Mononuclear cell (primary cell): ENCODE data around the gene TRPM3. TPM values are rescaled to one million over a fixed set of nuclear protein-coding genes. Genes with fewer than 3 reads are reported as not detected.
"Not testable (repeated sequence)": the region's sequence is repeated elsewhere in the genome, so short reads cannot be mapped to it uniquely, and the experiment has no call there.

ENCODE experiments used
- H3K27me3 ChIP-seq: 2 replicates; pipeline ENCODE4 v1.6.0; 2011; ENCODE audit warnings: low read length, control low read depth; ENCODE audit not compliant: insufficient read depth
- H3K4me1 ChIP-seq: 2 replicates; pipeline ENCODE4 v1.5.1; 2011; ENCODE audit warnings: mild to moderate bottlenecking, low read length, control low read depth; ENCODE audit not compliant: insufficient read depth
- H3K4me3 ChIP-seq: 2 replicates; pipeline ENCODE4 v1.5.1; 2011; ENCODE audit warnings: mild to moderate bottlenecking, low read length, moderate library complexity
- H3K9me3 ChIP-seq: 2 replicates; pipeline ENCODE4 v1.5.1; 2011; ENCODE audit warnings: low read depth, mild to moderate bottlenecking, control low read depth, low read length
- total RNA-seq: library from RNA; depleted of rRNA; stranded (reverse); fragments of >200 nt; gene quantifications from one replicate; pipeline ENCODE4 v1.2.3, GENCODE V29; 2012

TRPM3 gene
- total RNA-seq, 1 donor: not detected

DNA sequence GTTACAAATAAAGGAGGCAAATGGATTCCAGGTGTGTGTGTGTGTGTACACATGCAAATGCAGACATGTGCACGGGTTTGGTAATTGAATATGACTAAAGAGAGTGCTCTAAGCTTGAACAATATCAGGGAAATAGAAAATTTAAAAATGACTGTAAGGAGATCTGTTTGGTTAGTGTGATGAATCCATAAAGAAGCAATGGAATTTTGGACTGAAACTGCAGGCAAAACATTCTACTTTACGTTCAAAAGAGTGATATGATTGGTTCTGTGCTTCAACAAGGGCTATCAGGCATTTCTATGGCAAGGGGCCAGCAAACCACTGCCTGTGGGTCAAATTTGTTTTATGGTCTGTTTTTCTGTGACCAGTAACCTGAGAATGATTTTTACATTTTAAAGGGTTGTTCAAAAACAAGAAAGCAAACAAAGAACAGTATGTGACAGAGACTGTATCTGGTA, 374.1 kb downstream of the TRPM3 start:
- no peaks in the 10 kb centered on the region for H3K9me3 ChIP-seq

DNA sequence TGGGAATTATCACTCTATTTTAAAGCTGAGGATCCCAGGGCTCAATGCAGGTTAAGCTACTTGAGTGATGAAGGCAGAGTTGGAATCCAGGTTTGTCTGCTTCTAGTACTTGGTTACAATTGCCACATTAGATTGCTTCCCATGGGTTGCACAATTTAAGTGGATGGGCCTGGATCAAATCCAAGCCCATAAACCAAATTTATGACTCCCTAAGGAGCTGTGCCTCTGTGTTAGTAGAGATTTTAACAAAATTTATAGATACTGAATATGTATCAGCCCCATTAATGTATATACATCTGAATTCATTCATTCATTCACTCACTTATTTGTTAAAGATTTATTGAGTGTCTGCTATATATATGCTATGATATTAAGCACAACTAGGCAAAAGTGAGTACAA, 374.7 kb downstream of the TRPM3 start:
- H3K9me3 ChIP-seq: no peaks in the 10 kb centered on the region
- H3K4me3 ChIP-seq: no peak overlapping the region
- no peaks in the 10 kb centered on the region for H3K4me1 ChIP-seq
- no peaks in the 10 kb centered on the region for H3K27me3 ChIP-seq

More for the DNA sequence above, 374.1 kb downstream of the TRPM3 start:
- H3K4me3 ChIP-seq: no peak overlapping the region
- H3K4me1 ChIP-seq: no peaks in the 10 kb centered on the region
- no peaks in the 10 kb centered on the region for H3K27me3 ChIP-seq

DNA sequence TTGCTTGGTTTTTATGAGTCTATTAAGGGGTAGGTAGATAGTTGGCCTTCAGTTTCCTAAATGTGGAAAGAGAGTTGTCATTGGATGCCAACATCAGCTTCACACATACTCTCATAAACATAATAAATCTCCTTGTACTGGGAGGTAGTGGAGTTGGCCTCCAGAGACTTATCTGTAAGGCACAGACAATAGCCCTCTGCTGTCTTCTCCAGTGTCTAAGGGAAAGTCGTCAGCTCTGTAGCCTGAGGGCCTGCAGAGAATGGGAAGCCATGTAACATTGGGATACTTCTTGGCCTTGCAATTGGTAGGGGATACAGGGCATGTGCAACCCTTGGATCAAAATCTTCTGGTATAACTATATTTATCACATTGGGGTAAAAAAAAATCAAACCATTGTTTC, 375.1 kb downstream of the TRPM3 start:
- H3K4me3 ChIP-seq: no peak overlapping the region
- H3K4me1 ChIP-seq: no peaks in the 10 kb centered on the region
- H3K27me3 ChIP-seq: no peaks in the 10 kb centered on the region
- no peaks in the 10 kb centered on the region for H3K9me3 ChIP-seq

DNA sequence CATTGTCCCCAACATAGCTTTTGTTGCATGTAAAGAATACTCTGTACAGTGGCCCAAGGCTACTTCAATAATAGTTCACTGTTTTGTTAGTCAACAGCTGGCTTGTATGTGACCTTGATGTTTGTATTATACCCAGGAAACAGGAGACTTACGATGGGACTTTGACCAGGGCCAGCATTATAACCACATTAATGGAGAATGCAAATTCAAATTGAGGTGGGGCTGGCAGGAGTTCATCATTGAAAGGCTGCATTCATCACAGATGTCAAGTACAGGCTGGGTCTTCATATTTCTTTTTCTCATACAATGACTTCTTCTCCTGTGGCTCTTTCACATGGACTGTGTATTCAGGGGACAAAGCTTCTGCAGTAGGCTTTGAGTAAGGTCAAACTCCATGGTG, 396.6 kb downstream of the TRPM3 start:
- H3K9me3 ChIP-seq, H3K27me3 ChIP-seq, H3K4me1 ChIP-seq, H3K4me3 ChIP-seq: not testable (repeated sequence)

DNA sequence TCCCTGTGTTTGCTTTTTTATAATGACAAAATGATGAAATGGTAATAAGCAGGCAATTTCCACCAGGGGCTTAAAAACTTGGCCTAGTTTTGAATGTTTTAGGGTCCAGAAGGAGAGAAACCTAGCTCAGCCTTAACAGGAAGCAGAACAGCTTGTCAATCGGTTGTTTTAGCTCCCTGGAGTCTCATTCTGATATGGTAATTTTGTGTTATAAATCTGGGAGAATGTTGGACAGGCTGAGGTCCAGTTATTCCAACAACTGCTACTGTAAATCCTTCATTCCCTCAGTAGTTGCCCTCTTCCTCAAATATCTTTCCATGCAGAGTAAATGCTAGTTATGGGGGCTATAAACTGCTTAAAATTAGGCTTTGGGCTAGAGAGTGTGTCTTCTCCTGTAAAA, 397.4 kb downstream of the TRPM3 start:
- H3K9me3 ChIP-seq, H3K27me3 ChIP-seq, H3K4me1 ChIP-seq, H3K4me3 ChIP-seq: not testable (repeated sequence)

DNA sequence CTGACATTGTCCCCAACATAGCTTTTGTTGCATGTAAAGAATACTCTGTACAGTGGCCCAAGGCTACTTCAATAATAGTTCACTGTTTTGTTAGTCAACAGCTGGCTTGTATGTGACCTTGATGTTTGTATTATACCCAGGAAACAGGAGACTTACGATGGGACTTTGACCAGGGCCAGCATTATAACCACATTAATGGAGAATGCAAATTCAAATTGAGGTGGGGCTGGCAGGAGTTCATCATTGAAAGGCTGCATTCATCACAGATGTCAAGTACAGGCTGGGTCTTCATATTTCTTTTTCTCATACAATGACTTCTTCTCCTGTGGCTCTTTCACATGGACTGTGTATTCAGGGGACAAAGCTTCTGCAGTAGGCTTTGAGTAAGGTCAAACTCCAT, 414.6 kb downstream of the TRPM3 start:
- H3K4me1 ChIP-seq: not testable (repeated sequence)

DNA sequence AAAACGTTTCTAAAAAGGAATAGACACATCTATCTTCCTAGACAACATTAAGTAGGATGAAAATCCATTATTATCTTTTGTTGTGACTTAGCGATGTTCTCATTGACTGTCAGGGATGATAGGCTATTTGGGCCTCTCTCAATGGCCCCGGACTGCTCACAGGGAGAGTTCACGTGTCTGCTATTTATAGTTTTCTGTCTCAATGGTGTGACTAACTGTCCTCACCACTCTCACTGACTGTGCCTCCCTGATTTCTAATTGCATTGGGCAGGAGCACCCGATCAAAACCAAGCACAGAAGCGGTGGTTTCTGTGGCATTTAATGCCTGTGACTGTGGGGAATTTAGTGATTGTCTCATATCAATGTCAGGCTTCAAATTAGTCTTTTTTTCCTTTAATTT, 420.3 kb downstream of the TRPM3 start:
- Histone ChIP-seq H3K4me3 (no peak overlapping the region), H3K27me3 (no peaks in the 10 kb centered on the region), H3K4me1 (no peaks in the 10 kb centered on the region), H3K9me3 (no peaks in the 10 kb centered on the region)

More for the DNA sequence above, 414.6 kb downstream of the TRPM3 start:
- not testable (repeated sequence) for H3K9me3 ChIP-seq, H3K27me3 ChIP-seq, H3K4me3 ChIP-seq

DNA sequence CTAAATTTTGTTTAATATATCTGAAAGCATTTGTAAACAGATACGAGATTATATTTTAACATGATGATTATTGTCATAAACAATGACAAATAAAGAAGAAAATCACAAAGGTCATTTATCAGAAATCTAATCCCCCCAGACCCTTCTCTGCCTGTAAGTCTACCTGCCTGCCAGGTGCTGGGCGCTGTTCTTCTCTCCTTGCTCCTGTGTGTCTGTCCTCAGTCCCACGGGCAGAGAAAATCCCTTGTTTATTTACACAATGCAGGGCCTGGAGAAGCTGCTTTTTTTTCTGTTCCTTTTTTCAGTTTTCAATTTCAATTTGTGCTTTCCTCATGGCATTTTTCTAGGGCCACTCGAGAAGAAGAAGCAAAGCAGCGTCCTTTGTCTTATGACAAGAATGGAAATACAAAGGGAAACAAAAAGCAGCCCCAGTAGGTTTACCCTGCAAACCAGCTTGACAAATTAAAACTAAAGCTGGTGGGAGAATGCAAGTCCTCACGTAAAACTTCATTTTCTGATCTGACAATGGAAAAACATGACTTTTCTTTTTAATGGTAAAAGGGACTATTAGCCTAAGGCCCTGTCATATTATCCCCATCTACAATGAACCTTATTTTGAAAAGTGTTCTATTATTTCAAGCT, 424.6 kb downstream of the TRPM3 start:
- H3K9me3 ChIP-seq: no peaks in the 10 kb centered on the region
- H3K4me1 ChIP-seq: no peaks in the 10 kb centered on the region
- no peak overlapping the region for H3K4me3 ChIP-seq
- H3K27me3 ChIP-seq: peaks cover under 1% of the 10 kb centered on the region

DNA sequence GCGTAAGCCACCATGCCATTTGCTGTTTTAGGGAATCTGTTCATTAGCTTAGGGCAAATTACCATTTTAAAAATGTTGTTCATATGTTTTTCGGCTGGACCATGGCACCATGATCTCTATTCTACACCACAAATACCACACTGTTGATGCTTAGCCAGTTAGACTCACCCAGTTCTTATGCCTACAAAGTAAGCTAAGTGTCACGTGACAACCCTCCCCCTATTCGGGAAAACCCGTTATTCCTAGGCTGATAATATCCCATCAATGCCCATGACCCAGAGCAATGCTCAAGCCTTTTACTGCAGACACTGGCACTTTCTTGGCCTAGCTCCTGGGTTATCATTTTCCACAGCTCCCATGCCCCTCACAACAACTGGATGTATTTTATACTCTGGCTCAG, 426.7 kb downstream of the TRPM3 start:
- H3K27me3 ChIP-seq: peaks cover 3% of the 10 kb centered on the region
- H3K9me3 ChIP-seq: no peaks in the 10 kb centered on the region
- no peak overlapping the region for H3K4me3 ChIP-seq

DNA sequence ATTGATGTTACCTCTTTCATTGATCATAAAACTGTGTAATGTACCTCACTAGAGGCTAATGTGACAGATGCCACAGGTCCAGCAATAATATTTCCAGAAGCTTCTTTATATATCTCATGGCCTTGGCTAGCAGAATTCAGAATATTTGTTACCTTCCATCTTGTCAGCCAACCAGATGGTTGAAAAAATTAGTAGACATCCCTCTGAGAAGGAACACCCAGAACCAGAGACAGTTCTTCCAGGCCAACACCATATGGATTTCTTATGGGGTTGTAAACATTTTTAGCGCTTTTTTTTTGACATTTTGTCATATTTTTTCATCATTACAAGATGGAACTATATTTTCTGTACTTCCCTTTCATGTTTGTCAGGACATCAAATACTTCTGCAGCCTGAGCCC, 428.2 kb downstream of the TRPM3 start:
- peaks cover 3% of the 10 kb centered on the region for H3K27me3 ChIP-seq
- H3K9me3 ChIP-seq: no peaks in the 10 kb centered on the region
- H3K4me1 ChIP-seq: no peaks in the 10 kb centered on the region
- no peak overlapping the region for H3K4me3 ChIP-seq

More for the DNA sequence above, 426.7 kb downstream of the TRPM3 start:
- no peaks in the 10 kb centered on the region for H3K4me1 ChIP-seq

DNA sequence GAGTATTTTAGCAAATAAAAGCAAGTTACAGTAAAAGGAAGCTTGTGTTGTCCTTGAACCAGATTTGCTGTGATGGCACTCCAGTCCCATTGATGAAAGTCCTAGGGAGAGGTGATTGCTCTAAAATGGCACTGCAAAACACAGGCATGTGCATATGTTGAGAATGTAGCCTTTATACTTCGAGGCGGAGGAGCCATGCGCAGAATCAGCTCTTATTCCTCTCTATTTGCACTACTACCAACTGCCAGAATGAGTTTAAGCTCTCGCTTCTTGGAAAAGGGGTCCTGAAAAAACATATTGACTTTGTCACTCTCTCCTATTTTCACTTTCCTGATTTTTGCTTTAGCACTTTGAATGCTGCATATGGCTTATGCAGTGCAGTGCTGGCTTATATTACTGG, 429.0 kb downstream of the TRPM3 start:
- H3K4me3 ChIP-seq: no peak overlapping the region
- no peaks in the 10 kb centered on the region for H3K9me3 ChIP-seq
- no peaks in the 10 kb centered on the region for H3K4me1 ChIP-seq
- H3K27me3 ChIP-seq: peaks cover 3% of the 10 kb centered on the region

DNA sequence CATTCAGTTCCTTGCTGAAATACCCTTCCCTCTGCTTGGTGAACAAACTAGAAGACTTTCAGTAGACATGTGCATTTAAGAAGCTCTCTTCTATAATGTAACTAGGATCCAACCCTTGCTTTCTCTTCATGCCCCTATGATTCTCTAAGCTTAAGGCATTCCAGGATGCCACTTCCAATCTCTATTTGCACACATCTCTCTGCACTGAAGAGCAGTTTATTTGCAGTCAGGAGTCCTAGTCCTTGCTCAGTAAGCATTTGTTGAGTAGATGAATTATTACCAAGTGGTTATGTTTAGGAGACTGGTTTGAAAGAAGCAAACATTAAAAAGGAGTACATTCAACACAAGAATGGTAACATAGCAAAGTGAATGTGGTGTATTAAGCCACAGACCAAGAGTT, 432.7 kb downstream of the TRPM3 start:
- Histone ChIP-seq H3K4me1 (no peaks in the 10 kb centered on the region), H3K4me3 (no peak overlapping the region), H3K27me3 (peaks cover 3% of the 10 kb centered on the region), H3K9me3 (no peaks in the 10 kb centered on the region)

DNA sequence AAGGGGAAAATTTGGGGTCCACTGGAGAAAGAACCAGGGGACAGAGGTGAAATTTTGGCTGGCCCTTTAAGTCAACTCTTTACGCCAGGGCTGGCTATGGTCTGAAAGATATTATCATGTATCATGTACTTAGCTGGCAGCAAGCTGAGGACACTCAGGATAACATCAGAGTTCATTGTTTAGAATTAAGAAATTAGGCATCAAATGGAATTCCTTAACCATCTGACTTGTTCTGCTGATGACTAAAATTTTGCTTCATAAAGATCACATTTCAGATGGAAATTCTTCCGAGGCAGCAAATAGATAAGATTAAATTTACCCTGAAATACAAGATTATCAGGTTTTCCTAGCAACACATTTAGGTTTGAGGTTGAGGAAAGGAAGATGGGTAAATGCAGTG, 437.6 kb downstream of the TRPM3 start:
- no peaks in the 10 kb centered on the region for H3K4me1 ChIP-seq
- no peaks in the 10 kb centered on the region for H3K27me3 ChIP-seq
- no peaks in the 10 kb centered on the region for H3K9me3 ChIP-seq
- no peak overlapping the region for H3K4me3 ChIP-seq

DNA sequence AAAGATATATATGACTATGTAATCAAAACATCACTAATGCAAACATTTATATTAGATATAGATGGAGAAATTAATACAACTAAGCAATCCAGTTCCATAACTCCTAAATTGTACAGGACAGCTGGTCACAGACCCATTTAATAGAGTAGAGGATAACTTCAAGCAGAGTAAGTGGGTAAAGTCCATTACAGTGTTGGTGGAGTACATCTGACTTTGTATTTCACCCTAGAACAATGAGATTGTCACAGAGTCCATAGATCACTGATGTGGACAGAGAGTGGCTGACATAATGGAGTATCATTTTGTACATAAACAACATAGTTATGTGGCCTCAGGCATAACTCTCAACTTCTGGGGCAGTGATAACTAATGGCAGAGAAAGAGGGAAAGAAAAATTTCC, 439.1 kb downstream of the TRPM3 start:
- no peaks in the 10 kb centered on the region for H3K27me3 ChIP-seq
- no peaks in the 10 kb centered on the region for H3K4me1 ChIP-seq
- H3K9me3 ChIP-seq: no peaks in the 10 kb centered on the region
- no peak overlapping the region for H3K4me3 ChIP-seq

DNA sequence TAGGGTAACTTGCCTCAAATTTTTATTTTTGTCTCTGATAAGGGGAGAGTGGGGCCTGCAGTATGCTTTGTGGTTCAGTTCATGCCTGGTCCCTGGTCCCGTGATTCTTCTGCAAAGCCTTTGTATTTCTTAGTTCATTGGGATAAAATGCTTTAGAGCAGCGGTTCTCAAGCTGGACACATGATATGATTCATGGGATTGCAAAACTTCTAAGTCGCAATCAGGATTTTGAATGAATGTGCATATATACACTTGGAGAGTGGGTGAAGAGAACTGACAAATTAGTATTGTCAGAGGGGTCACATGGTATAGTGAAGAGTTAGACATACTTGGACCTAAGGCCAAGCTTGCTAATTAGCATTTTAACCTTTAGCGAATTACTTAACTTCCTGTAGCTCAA, 441.6 kb downstream of the TRPM3 start:
- no peak overlapping the region for H3K4me3 ChIP-seq
- H3K27me3 ChIP-seq: no peaks in the 10 kb centered on the region
- no peaks in the 10 kb centered on the region for H3K4me1 ChIP-seq
- H3K9me3 ChIP-seq: no peaks in the 10 kb centered on the region

DNA sequence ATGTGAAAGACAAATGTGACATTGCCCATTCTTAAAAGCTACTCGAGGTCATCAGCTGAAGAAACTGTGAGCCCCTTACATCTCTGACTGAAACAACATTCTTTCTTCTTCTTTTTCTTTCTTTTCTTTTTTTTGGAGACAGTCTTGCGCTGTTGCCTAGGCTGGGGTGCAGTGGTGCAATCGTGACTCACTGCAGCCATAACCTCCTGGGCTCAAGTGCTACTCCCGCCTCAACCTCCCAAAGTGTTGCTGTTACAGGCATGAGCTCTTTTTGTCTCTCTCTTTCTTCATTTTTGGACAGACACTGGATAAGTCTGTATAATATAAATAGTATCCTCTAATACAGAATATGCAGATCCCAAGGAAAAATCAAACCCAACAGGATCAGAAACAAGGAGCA, 443.3 kb downstream of the TRPM3 start:
- Histone ChIP-seq H3K27me3 (no peaks in the 10 kb centered on the region), H3K9me3 (no peaks in the 10 kb centered on the region), H3K4me3 (no peak overlapping the region), H3K4me1 (no peaks in the 10 kb centered on the region)
